Uterus (tissue), 2 donors: Measurements from ENCODE around the gene CHST11.

Source experiments
- CTCF ChIP-seq, 4 experiments: fragments of 200-600 bp in 2 of 4; fragments of 450-650 bp in 2 of 4; sonication (generic) in 2 of 4; IDR thresholded peaks; one replicate each; pipeline ENCODE4 v1.5.1; 2016 to 2019; ENCODE audit warnings: antibody characterized with exemption in 4 of 4, mild to moderate bottlenecking in 2 of 4, moderate library complexity in 1 of 4
- POLR2A ChIP-seq, 2 donors: fragments of 450-650 bp; IDR thresholded peaks; one replicate each; pipeline ENCODE4 v1.6.1; 2016; ENCODE audit warnings: antibody characterized with exemption in 2 of 2, mild to moderate bottlenecking in 1 of 2, moderate library complexity in 1 of 2

- TF ChIP-seq POLR2A (IDR thresholded peaks at IDR 0.05) (no peak), CTCF (IDR thresholded peaks at IDR 0.05) (no peak)
These were observed 292.8 kb downstream of the CHST11 start for GRCh38 chr12:104749545-104749944.
